Tibial nerve (tissue), 4 donors: ENCODE results near the gene IQUB. TPM values are rescaled to one million over a fixed set of nuclear protein-coding genes. Genes with fewer than 3 reads are reported as not detected.

Experiments
- DNase-seq, 2 donors: peaks; one replicate each; pipeline ENCODE4 v3.0.0-alpha.2; 2019; ENCODE audit warnings: low spot score in 2 of 2
- H3K27ac ChIP-seq, 4 donors: fragments of 200-600 bp; sonication (generic) in 3 of 4; one replicate each; pipeline ENCODE4 v1.5.1; 2017 to 2019; ENCODE audit warnings: mild to moderate bottlenecking in 1 of 4
- H3K27me3 ChIP-seq, 2 donors: fragments of 200-600 bp; sonication (generic) in 1 of 2; one replicate each; pipeline versions ENCODE4 v1.5.1 to v1.6.0; 2017 to 2019
- H3K36me3 ChIP-seq, 3 donors: fragments of 200-600 bp; sonication (generic); one replicate each; pipeline ENCODE4 v1.5.1; 2018 to 2019
- H3K4me1 ChIP-seq, 4 donors: fragments of 200-600 bp; sonication (generic) in 3 of 4; one replicate each; pipeline ENCODE4 v1.5.1; 2017 to 2019
- H3K4me3 ChIP-seq, 4 donors: fragments of 200-600 bp; sonication (generic) in 3 of 4; one replicate each; pipeline ENCODE4 v1.5.1; 2017 to 2019; ENCODE audit warnings: mild to moderate bottlenecking in 1 of 4, moderate library complexity in 1 of 4
- H3K9me3 ChIP-seq, 4 donors: fragments of 200-600 bp; sonication (generic) in 3 of 4; one replicate each; pipeline ENCODE4 v1.5.1; 2017 to 2019
- CTCF ChIP-seq, 5 experiments: fragments of 200-600 bp in 3 of 5; fragments of 450-650 bp in 2 of 5; sonication (generic) in 3 of 5; IDR thresholded peaks; one replicate each; pipeline ENCODE4 v1.5.1; 2016 to 2019; ENCODE audit warnings: antibody characterized with exemption in 5 of 5, mild to moderate bottlenecking in 3 of 5, moderate library complexity in 2 of 5
- EP300 ChIP-seq, 2 donors: sonication (generic); formaldehyde crosslinking; IDR thresholded peaks; one replicate each; pipeline ENCODE4 v1.6.1; 2017; ENCODE audit warnings: antibody characterized with exemption in 2 of 2, mild to moderate bottlenecking in 1 of 2
- POLR2A ChIP-seq, 2 donors: fragments of 450-650 bp; IDR thresholded peaks; one replicate each; pipeline ENCODE4 v1.6.1; 2017; ENCODE audit warnings: antibody characterized with exemption in 2 of 2, mild to moderate bottlenecking in 2 of 2, moderate library complexity in 2 of 2
- WGBS, 2 donors: methylation state at CpG; one replicate each; pipeline ENCODE4 v1.1.5; 2018; 5-methylcytosine and 5-hydroxymethylcytosine counted together
- total RNA-seq, 4 donors: library from RNA; depleted of rRNA; stranded (reverse); fragments of >200 nt; gene quantifications; one replicate each; pipeline ENCODE4 v1.1.0, GENCODE V29; 2016

Gene IQUB
- total RNA-seq, 4 donors from 2014 or later = 1.8 to 5.4 (median 2.8) TPM

GRCh38 chr7:123472327-123472726 lies 62.1 kb downstream of the IQUB start:
- no peaks in the 10 kb centered on the region for H3K36me3 ChIP-seq
- H3K27me3 ChIP-seq = no peaks in the 10 kb centered on the region
- DNase-seq = no peak
- H3K4me3 ChIP-seq = no peak overlapping the region
- 82 to 87% methylated on average over 2 of the region's 2 CpGs for WGBS, 2 donors
- no peak for TF ChIP-seq CTCF (IDR thresholded peaks at IDR 0.05)
- TF ChIP-seq EP300 (IDR thresholded peaks at IDR 0.05) = no peak
- no peak for TF ChIP-seq POLR2A (IDR thresholded peaks at IDR 0.05)
- H3K9me3 ChIP-seq = no peaks in the 10 kb centered on the region
- H3K4me1 ChIP-seq = peaks cover 0 to 10% (median 0%) of the 10 kb centered on the region in 4 donors
- no peak overlapping the region for H3K27ac ChIP-seq

GRCh38 chr7:123468303-123468702 lies 66.1 kb downstream of the IQUB start:
- Histone ChIP-seq H3K36me3 (no peaks in the 10 kb centered on the region), H3K4me3 (no peak overlapping the region), H3K9me3 (no peaks in the 10 kb centered on the region), H3K4me1 (peaks cover 0 to 10% (median 0%) of the 10 kb centered on the region in 4 donors), H3K27me3 (no peaks in the 10 kb centered on the region), H3K27ac (no peak overlapping the region)
- DNase-seq = no peak
- WGBS, 2 donors = 72 to 76% methylated on average over 5 of the region's 5 CpGs
- TF ChIP-seq POLR2A (IDR thresholded peaks at IDR 0.05) (no peak), CTCF (IDR thresholded peaks at IDR 0.05) (no peak), EP300 (IDR thresholded peaks at IDR 0.05) (no peak)

GRCh38 chr7:123463890-123464289 lies 70.5 kb downstream of the IQUB start:
- Histone ChIP-seq H3K27ac (no peak overlapping the region), H3K36me3 (no peaks in the 10 kb centered on the region), H3K4me3 (no peak overlapping the region), H3K27me3 (no peaks in the 10 kb centered on the region), H3K4me1 (no peaks in the 10 kb centered on the region), H3K9me3 (no peaks in the 10 kb centered on the region)
- no peak for DNase-seq
- WGBS, 2 donors = 86 to 88% methylated on average over 2 of the region's 2 CpGs
- TF ChIP-seq EP300 (IDR thresholded peaks at IDR 0.05) = no peak
- no peak for TF ChIP-seq CTCF (IDR thresholded peaks at IDR 0.05)
- TF ChIP-seq POLR2A (IDR thresholded peaks at IDR 0.05) = no peak

GRCh38 chr7:123460616-123461015 lies 73.8 kb downstream of the IQUB start:
- H3K27me3 ChIP-seq = no peaks in the 10 kb centered on the region
- no peaks in the 10 kb centered on the region for H3K4me1 ChIP-seq
- 66 to 68% methylated on average over 3 of the region's 3 CpGs for WGBS, 2 donors
- H3K4me3 ChIP-seq = no peak overlapping the region
- no peak for DNase-seq
- TF ChIP-seq POLR2A (IDR thresholded peaks at IDR 0.05) (no peak), CTCF (IDR thresholded peaks at IDR 0.05) (no peak), EP300 (IDR thresholded peaks at IDR 0.05) (no peak)
- H3K9me3 ChIP-seq = no peaks in the 10 kb centered on the region
- H3K36me3 ChIP-seq = no peaks in the 10 kb centered on the region
- H3K27ac ChIP-seq = no peak overlapping the region

- TF ChIP-seq CTCF (IDR thresholded peaks at IDR 0.05) = no peak
- no peak for TF ChIP-seq POLR2A (IDR thresholded peaks at IDR 0.05)
- WGBS, 2 donors = 39 to 43% methylated on average over 1 of the region's 1 CpG
These were observed 78.4 kb downstream of the IQUB start for GRCh38 chr7:123455965-123456470.

More at GRCh38 chr7:123455965-123456470, 78.4 kb downstream of the IQUB start:
- Histone ChIP-seq H3K9me3 (peaks cover 0 to 7% (median 0%) of the 10 kb centered on the region in 4 donors), H3K27ac (no peak overlapping the region), H3K4me1 (no peaks in the 10 kb centered on the region), H3K27me3 (no peaks in the 10 kb centered on the region), H3K4me3 (no peak overlapping the region), H3K36me3 (no peaks in the 10 kb centered on the region)
- DNase-seq = no peak
